Fibroblast of skin of abdomen (primary cell): ENCODE measurements around the gene UNC5CL.
A peak's percentile ranks its signal among the peaks of the same experiment; 100 is the strongest.

Source experiments
- DNase-seq: peaks from one replicate; pipeline ENCODE4 v3.0.0-alpha.2; 2013

The UNC5CL gene

DNA sequence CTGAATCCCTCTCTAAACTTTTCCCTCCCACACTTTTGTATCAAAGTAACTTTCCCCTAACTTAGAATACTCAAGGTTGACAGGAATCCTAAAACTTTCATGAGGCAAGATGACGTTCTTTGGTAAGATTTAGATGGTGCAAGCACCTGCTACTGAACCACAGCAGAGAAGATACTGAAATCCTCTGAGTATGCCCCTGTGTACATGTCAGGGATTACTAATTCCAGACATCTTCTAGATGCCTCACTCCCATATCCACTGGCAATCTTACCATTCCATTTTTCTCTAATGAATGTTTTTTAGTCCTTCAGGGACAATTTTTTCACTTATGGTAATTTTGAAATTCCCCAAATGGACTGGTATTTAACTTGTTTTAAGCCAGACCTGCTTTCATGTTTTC, 23.0 kb upstream of the UNC5CL start:
- no peak for DNase-seq

DNA sequence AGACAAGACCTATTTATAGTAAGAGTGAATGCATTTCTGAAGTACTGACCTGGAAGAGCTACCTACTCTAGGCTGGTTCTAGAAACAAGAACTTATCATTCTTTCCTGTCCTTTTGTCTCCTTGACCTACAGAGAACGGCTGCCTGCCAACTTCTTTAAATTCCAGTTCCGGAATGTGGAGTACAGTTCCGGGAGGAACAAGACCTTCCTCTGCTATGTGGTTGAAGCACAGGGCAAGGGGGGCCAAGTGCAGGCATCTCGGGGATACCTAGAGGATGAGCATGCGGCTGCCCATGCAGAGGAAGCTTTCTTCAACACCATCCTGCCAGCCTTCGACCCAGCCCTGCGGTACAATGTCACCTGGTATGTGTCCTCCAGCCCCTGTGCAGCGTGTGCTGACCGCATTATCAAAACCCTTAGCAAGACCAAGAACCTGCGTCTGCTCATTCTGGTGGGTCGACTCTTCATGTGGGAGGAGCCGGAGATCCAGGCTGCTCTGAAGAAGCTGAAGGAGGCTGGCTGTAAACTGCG, 22.2 kb upstream of the UNC5CL start:
- no peak for DNase-seq

DNA sequence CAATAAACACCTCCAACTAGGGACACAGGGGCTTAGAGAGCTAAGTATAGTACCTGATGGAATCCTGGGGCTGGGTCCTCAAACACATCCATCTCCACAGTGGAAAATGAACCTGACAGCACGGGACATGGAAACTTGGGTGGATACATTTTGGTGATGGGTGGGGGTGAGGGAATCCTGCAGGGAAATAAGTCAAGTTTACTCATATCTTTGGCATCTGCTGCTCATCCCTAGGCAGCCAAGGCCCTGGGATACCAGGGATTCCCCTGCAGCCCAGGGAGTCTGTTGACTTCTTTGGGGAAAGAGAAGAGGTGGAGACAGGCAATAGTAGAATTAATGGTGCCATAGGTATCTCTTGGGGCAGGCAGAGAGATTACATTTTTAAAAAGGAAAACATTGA, 20.5 kb upstream of the UNC5CL start:
- peak; percentile 55 for DNase-seq

DNA sequence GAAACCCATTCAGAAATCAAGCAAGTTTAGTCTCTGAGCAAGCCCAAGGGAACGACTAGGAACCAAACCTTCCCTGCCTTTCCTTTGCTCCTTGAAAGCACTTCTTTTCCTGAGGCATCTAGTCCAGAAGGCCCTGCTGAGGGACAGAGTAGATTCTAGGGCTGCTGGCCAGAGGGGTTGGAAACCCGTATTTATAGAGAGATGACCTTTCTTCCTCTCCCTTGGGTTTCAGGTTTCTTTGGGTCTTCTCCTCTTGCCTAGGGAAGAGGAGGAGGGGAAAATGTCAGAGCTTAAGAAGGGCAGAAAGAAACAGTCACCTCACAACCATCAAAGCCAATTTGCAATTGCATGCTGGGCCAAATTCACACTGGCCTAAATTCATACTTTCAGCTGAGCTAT, 19.8 kb upstream of the UNC5CL start:
- no peak for DNase-seq

DNA sequence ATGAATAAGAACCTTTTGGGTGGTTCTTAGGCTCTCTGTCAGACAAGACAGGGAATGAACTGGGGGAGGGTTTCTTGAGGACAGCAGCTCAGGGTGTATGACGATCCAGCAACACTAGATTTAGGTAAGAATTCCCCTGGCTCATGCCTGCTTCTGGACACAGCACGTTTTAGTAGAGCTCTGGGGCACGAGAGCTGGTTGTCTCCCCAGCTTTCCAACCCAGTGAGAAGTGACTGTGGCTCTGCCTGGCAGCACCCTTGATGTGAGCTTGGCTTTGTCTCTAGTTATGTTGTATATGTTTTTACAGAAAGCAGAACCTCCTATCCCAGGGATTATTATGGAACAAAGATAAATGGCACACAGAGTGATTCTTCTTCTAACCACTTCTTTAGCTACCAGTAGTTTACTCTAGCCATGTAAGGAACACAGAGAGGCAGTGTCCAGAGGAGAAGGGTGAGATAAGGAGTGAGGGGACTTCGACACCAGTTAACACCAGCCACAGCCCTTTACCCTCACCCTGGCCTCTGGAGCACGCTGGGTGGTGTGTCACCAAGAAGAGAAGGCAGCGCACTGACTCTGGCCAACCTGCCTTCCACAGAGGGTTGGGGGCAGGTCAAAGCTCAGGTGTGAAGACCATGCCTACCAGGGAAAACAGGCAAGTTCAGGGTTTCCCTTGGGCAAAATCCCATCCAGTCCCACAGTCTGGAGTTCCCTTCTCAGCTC, 17.9 kb upstream of the UNC5CL start:
- no peak for DNase-seq

DNA sequence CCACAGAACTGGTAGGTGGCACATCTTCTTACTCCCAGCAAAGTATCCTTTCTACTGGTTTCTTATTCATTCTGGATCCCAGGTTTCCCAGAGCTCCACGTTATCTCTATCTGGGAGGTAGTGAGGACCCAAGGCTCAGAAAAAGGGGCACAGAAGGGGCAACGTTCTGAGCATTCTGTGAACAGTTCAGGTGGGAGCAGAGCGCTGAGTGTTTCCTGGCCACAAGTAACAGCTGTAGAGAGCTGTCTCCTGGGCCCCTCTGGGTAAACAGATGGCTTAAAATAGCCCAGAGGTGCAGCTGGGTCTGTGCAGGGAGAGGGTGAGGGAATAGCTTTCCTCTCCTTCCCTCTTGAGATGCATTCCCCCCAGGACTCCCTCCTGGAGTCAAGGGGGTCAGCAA, 16.1 kb upstream of the UNC5CL start:
- no peak for DNase-seq

DNA sequence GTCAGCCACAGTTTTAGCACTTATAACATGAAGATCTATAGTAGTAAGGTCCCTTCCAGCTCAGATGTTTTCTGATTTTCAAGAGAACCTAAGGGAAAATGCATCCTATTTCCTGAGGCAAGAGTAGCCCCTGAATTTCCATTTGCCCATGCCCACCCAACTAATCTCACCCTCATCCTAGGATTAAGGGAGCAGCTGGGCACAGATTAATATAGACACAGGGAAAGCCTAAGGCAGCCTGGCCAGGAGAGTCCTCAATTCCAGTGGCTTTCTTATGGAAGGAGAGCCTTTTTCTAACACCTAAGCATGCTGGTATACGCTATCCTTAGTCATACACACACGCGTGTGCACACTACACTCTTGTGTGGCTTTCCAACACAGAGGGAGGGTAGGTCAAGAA, 15.5 kb upstream of the UNC5CL start:
- DNase-seq: no peak

DNA sequence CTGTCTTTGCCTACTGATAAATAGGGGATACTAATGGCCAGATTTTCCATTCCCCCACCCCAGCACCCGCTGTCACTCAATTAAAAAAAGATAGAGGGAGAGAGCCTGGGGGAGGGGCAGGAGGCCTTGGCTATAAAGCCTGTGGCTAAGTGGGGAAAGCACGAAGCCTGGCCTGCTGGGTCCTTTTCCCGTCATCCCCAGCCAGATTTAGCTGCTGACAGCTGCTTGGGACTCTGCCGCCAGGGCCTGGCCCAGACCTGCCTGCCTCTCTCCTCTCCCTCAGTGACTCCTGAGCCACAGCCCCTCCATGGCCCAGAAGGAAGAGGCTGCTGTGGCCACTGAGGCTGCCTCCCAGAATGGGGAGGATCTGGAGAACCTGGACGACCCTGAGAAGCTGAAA, 14.0 kb upstream of the UNC5CL start, which contains the start of gene APOBEC2:
TSS of gene APOBEC2 (plus strand) at position 162 of the 400 bp plus-strand sequence. CDS start at position 308, 146 bp downstream.
- no peak for DNase-seq

DNA sequence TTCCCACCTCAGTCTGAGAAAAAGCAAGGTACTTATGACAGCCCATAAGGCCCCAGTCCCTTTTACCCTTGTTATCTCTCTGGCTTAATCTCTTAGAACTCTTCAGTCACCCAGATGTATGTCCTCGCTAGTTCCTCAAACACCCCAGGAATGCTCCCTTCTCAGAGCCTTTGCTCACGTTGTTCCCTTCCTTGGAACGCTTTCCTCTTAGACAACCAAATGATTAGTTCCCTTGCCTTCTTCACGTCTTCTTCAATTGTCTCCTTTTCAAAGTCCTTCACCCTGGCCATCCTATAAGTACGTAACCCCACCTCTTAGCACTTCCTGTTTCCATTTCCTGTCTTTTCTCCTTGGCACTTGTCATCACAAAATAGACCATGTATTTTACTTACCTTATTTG, 12.9 kb upstream of the UNC5CL start:
- DNase-seq: no peak

DNA sequence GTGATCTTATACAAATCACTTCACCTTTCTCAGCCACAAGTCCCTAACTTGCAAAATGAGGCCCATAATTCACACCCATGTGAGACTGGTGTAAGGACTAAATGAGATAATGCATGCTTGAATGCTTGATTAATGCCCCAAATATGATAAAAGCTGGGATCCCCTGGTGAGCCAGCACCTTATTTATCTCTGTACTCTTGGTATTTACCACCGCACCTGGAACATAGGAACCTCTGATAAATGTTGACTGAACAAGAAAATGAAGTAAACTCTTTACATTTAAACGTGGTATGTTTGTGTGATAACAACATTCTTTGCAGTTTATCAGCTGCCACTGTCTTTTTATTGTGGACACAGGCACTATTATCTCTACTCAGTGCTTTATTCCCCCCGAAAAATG, 11.5 kb upstream of the UNC5CL start:
- DNase-seq: no peak

DNA sequence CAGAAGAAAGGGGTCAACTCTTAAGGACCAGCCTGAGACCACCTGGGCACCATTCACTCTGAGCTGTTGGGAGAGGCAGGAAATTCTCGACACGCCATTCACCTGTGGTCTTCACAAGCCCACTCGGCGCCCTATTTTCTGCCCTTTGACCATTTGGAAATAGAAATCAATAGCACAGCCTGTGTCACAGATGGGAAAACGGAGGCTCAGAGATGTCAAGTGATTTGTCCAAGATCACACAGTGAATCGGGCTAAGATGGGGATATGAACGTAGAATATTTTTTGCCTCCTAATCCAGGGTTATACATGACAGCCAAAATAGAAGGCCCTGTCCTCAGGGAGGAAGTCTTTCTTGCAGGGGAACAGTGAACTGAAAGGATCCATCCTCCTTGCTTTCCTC, 10.9 kb upstream of the UNC5CL start:
- DNase-seq: no peak

DNA sequence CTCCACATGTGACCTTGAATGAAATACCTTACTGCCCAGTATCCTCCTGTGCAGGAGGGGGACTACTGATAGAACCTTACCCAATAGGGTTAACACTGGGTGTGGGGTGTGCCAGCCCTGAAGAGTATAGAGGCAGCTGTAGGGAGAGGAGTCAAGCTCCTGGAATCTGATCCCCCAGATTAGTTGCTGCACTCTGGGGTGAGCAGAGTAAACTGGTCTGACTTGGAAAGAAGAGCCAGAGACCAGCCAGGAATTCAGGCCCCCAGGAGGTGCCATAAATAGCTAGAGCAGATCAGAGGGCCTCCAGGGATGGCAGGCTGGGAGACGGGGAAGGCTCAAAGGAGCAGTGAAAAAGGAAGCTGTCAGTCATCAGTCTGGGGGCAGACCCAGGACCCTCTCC, 10.5 kb upstream of the UNC5CL start:
- peak; percentile 13 for DNase-seq

DNA sequence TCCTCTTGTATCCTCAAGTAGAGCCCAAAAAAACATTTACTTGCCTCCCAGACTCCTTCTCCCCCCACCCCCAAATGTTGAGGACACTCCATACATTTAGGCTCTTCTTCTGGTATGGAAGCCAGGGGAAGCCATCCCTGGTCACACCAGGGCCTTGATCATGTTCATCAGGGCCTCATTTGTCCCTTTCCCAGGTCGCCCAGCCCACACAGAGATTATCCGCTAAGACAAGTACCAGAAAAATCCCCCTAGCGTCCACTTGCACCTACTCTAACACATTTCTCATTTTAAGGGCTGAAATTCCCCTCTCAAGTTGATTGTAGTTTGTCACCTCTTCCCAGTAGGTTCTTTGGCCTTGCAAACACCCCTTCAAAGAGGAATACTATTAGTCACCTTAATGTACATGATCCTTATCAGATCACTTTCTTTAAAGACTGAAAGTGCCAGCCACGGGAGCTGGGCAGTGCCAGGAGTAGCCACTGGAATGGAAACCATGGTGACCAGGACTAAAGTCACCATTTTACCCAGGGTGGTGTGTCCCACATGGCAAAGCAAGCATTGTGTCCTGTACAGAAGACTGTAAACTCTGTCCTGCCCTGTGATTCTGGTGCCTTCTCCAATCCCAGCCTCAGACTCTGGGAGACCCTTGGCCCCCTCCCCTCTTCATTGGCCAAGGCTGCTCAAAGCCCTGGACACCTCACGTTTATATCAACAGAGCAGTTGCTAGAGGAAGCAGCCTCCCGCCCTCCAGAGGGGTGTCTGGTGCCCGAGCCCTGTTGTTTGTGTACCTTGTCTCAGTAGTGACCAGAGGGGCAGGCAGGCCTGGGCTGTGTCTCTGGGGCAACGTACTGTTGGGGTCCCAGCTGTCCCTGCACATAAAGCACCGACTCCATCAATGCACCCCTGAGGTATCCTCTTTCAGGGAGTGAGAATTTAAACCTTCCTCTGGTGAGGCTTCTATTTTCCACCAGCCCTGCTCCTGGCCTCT, 9.0 kb upstream of the UNC5CL start:
- DNase-seq: no peak

DNA sequence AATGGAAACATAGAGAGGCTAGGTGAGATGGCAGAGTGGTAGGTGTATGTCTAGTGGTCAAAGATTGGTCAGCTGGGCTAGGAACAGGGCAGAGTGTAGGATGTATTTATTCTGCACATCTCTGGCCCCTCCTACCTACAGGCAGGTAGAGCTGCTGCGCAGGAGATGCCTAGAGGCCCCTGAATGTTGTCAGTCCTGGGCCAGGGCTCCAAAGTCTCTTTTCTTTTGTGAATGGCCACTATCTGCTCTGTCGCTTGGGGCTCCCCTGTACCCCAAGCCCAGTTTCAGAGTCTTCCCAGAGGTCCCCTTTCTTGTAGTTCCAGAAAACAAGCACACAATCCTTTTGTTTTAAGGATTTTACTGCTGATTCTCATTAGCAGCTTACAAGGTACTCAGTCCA, 8.3 kb upstream of the UNC5CL start:
- no peak for DNase-seq

DNA sequence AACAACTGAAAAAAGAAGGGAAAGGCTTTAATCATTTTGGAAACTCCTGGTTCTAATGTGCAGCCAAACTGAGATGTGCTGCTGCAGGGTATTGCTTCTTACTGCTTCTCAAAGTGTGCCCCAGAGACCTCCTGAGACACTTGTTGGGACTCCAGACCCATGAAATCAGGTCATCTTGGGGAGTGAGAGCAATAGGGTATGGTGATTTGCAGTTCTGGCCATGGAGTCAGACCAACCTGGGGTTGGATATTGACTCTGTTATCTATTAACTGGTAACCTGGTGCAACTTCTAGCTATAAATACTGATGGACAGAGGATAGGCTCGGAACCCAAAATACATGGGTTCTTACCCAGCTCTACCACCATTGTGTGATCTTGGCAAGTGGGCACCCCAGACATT, 7.1 kb upstream of the UNC5CL start:
- DNase-seq: no peak

DNA sequence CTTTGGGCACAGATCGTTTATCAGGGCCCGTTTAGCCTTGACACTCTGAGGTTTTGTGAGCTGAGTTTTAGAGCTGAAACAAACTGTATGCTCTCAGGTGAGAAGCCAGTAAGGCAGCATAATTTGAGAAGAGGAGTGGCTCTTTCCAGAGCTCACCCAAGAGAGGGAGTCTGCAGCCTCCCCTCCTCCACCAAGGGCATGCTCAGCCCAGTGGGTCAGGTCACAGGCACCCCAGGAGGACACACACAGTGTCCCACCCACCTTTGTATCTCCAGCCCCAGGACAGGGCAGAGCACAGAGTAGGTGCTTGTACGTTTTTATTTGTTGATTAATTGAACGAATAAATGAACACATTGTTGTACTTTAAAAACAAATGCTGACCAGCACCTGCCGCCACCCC, 6.6 kb upstream of the UNC5CL start:
- DNase-seq: no peak

DNA sequence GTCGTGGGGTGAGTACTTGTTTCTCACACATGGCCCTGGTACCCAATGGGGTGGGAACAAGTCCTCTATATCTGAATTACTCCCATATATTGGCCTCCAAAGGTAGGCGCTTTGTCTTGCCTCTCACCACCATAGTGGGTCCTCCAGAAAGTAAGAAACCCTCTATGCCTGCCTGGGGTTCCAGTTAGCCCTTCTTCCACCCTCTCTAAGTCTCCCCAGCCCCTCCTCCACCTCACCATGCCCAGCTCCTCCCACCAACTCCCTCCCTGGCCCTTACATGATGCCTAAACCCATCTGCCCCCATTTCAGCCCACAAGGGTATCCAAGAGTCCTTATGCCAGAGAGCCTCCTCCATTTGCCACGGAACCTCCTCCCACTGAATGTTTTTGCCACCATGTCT, 4.1 kb upstream of the UNC5CL start:
- no peak for DNase-seq

DNA sequence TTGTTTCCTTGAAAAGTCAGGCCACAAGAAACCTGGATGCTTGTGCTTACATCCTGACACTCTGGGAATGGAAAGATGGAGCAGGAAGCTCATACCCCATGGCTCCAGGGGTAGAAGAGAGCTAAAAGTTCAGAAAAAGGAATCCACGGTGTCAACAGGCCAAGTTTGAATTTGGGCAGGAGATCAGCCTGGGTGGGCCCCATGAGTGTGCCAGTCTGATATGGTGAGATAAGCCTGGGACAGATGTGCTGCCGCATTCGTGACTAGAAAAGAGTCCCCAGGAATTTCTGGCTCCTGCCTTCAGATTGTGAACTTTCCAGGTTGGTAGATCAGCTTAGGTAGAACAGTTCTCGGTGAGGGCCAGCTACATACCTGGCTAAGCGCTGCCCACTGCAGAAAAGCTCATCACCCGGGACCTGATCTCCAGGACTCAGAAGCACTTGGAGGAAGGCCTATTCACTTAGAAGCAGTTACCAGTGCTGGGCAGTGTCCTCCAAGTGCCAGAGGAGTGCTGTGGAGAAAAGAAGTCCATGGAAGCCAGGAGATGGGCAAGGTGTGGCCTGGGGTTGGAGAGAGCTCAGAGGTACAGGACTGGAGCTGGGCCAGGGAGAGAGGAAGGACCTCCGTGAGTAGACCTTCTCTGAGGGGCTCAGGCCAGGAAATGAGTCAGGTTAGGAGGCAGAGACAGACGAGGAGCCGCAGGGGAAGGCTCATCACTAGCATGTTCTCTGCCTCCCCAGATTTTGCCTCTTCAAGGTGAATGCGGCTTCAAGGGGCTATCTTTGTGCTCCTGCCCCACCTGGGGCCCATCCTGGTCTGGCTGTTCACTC, 3.4 kb upstream of the UNC5CL start, which contains the start of gene TSPO2:
TSS of gene TSPO2 (plus strand) at position 242 of the 830 bp plus-strand sequence. CDS start at position 761, 519 bp downstream.
- no peak for DNase-seq

DNA sequence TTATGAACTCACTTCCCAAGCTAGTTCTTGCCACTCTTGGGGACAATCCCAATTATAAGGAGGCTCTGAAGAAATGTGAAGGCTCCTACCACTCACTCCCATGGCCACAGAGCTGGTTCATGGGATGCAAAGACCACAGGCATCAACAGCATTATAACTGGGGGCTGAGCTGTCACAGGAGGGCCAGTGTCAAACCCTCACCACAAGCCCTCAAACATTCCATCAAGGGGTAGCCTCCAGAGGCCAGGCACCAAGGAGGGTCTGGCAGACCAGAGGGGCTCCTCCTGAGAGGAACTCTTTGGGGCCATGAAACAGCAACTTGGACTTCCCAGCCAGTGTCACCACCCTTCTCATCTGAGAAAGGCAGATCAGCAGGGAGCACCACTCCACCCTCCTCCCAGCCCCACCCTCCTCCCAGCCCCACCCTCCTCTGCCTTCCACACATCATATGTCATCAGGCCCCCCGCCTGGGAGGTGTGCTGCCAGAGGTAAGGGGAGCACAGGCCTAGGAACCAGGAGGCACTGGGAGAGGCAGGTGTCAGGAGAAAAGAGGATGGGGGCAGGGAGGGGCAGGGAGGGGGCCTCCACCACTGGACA, 2.0 kb upstream of the UNC5CL start:
- no peak for DNase-seq

DNA sequence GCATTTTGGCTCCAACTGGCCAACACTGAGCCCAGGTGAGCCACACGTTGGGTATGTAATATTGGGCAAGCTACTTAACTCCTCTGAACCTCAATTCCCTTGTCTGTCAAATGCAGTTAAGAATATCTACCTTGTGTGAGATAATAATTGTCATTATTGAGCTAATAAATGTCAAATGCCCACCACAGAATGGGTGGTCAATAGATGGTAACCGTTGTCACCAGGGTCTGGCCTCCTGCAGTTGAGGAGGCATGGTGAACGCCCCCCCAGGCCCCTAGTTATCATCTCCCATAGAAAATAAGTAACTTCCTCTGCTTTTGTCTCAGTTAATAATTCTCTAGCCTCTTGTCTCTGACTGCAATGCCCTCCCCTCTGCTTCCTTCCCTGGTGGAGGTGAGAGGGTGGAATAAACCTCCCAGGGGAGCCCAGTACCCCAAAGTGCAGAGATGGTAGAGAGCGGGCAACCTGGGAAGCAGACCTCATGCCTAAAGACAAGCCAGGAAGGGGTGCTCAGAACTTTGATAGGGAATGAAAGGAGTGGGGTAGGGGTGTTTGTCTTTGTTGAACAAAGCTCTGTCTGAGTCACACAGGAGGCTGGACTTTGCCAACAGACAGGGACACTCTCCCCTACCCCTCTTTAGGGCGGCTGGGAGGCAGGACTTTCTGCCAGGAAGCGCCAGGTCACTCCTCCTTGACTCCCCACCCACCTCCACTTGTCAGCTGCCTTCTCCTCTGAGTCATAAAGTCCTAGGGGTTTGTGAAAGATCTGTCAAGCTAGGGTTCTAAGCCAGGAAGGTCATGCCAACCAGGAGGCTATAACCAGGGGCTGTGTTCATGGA, 1.3 kb upstream of the UNC5CL start:
- DNase-seq: no peak

DNA sequence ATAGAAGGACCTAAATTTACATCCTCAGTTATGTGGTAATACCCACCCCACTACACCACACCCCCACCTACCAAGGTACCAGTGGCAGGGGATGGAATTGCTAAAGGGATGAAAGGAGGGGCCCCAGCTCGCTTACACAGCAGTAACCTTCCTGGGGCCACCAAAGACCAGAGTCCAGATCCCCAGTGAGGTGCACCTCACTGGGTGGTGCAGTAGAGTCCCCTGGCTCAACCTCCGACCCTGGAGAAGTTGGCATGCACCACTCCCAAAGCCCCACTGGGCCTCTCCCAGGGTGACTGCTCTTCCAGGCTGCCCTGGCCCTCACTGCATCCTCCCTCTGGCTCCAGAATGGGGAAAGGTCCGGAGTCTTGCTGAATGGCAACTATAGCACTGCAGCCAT, 816 bp downstream of the UNC5CL start:
- no peak for DNase-seq
